Liver (tissue), 3 donors: ENCODE measurements around the gene CMTM7.

ENCODE experiments used
- FOXA1 ChIP-seq: IDR thresholded peaks from 2 replicates; pipeline ENCODE4 v1.6.1; 2016; ENCODE audit warnings: antibody characterized with exemption
- HNF4A ChIP-seq, 2 donors: conservative IDR thresholded peaks; 2 replicates each; pipeline ENCODE4 v1.6.1; 2016; ENCODE audit warnings: antibody characterized with exemption in 2 of 2, mild to moderate bottlenecking in 2 of 2
- JUND ChIP-seq, 2 donors: IDR thresholded peaks; 2 replicates each; pipeline ENCODE4 v1.6.1; 2016; ENCODE audit warnings: antibody characterized with exemption in 2 of 2
- RAD21 ChIP-seq, 2 donors: IDR thresholded peaks; 2 replicates each; pipeline ENCODE4 v1.6.1; 2016; ENCODE audit warnings: antibody characterized with exemption in 2 of 2, mild to moderate bottlenecking in 2 of 2
- TAF1 ChIP-seq: conservative IDR thresholded peaks from 2 replicates; pipeline ENCODE4 v1.6.1; 2016; ENCODE audit warnings: antibody characterized with exemption, mild to moderate bottlenecking
- YY1 ChIP-seq: IDR thresholded peaks from 2 replicates; pipeline ENCODE4 v1.6.1; 2016; ENCODE audit warnings: antibody characterized with exemption, mild to moderate bottlenecking
- TF ChIP-seq, protein P1 (sequence below): fragments of 150-350 bp; IDR thresholded peaks from 2 replicates; pipeline ENCODE4 v1.5.1; 2017; ENCODE audit warnings: improper control_type of control experiment, low read depth, low read length; ENCODE audit not compliant: missing input control
- TF ChIP-seq, protein P2 (sequence below): IDR thresholded peaks from 2 replicates; pipeline ENCODE4 v1.6.1; 2016; ENCODE audit warnings: antibody characterized with exemption
- TF ChIP-seq, protein P3 (sequence below): IDR thresholded peaks from 2 replicates; pipeline ENCODE4 v1.6.1; 2016; ENCODE audit warnings: antibody characterized with exemption
- donor health status: healthy.
- donor health status: healthy.

GRCh38 chr3:32392536-32393302 lies 1.1 kb downstream of the CMTM7 start:
- TF ChIP-seq, protein P1, sequence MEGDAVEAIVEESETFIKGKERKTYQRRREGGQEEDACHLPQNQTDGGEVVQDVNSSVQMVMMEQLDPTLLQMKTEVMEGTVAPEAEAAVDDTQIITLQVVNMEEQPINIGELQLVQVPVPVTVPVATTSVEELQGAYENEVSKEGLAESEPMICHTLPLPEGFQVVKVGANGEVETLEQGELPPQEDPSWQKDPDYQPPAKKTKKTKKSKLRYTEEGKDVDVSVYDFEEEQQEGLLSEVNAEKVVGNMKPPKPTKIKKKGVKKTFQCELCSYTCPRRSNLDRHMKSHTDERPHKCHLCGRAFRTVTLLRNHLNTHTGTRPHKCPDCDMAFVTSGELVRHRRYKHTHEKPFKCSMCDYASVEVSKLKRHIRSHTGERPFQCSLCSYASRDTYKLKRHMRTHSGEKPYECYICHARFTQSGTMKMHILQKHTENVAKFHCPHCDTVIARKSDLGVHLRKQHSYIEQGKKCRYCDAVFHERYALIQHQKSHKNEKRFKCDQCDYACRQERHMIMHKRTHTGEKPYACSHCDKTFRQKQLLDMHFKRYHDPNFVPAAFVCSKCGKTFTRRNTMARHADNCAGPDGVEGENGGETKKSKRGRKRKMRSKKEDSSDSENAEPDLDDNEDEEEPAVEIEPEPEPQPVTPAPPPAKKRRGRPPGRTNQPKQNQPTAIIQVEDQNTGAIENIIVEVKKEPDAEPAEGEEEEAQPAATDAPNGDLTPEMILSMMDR: no peak
- TF ChIP-seq YY1 (no peak), RAD21 (IDR thresholded peaks at IDR 0.05) (peak in 1 of 2 donors; percentile 17), HNF4A (conservative IDR thresholded peaks at IDR 0.05) (no peak), TAF1 (no peak), FOXA1 (no peak), JUND (IDR thresholded peaks at IDR 0.05) (no peak)
- TF ChIP-seq, protein P2, sequence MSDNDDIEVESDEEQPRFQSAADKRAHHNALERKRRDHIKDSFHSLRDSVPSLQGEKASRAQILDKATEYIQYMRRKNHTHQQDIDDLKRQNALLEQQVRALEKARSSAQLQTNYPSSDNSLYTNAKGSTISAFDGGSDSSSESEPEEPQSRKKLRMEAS: no peak
- TF ChIP-seq, protein P3, sequence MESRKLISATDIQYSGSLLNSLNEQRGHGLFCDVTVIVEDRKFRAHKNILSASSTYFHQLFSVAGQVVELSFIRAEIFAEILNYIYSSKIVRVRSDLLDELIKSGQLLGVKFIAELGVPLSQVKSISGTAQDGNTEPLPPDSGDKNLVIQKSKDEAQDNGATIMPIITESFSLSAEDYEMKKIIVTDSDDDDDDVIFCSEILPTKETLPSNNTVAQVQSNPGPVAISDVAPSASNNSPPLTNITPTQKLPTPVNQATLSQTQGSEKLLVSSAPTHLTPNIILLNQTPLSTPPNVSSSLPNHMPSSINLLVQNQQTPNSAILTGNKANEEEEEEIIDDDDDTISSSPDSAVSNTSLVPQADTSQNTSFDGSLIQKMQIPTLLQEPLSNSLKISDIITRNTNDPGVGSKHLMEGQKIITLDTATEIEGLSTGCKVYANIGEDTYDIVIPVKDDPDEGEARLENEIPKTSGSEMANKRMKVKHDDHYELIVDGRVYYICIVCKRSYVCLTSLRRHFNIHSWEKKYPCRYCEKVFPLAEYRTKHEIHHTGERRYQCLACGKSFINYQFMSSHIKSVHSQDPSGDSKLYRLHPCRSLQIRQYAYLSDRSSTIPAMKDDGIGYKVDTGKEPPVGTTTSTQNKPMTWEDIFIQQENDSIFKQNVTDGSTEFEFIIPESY: no peak
